Measurements from ENCODE around the gene LRRTM3.

DNA sequence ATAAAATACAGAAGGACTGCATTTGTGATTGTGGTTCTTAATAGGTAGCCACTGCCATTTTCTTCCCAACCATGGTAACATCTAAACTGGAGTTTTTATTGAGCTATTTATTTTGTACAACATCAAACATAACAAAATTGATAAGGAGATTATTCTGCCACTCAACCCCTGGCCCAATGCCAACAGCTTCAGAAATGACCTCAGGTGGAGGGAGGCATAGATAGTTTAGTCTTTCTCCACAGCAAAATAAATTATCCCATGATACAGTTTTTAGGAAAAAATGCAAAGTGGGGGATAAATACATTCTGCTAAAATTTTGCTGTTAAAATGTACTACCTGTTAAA is 57.6 kb downstream of the LRRTM3 start:
- TF ChIP-seq CTCF (IDR thresholded peaks at IDR 0.05), result no peak
- TF ChIP-seq POLR2A (IDR thresholded peaks at IDR 0.05), result no peak

Data from heart left ventricle (tissue), 13 donors.